ENCODE measurements around the gene MAT2A. TPM values are rescaled to one million over a fixed set of nuclear protein-coding genes. Genes with fewer than 3 reads are reported as not detected.

The MAT2A gene
- total and polyA plus RNA-seq, 2 donors (not counting 1 experiment from before 2014, with no cell fraction given): 133 to 177 TPM

DNA sequence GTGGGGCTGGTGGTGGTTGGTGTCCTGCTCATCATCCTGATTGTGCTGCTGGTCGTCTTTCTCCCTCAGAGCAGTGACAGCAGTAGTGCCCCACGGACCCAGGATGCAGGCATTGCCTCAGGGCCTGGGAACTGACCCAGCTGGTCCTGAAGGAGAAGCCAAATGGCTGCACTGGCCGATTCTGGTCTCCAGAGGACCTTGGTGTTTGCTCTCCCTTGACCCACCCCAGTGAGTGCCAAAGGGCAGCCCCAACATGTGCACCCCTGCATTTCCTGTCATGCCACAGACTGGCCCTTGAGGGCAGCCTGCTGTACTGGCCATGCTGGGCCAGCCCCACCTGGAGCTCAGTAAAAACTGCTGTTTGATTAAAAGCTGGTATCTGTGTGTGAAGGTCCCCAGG is 54.1 kb downstream of the MAT2A start:
- intact Hi-C loops (cut with micrococcal nuclease): no loop called here
- POLR2A ChIA-PET: no interaction called here
- no peak for ATAC-seq (ENCODE audit: low read depth)
- no peak overlapping the region for H3K27ac Mint-ChIP-seq
- Histone ChIP-seq H3K4me1 (ENCODE audit: control insufficient read depth in 2 of 2, insufficient read depth in 2 of 2, low read length in 2 of 2) (peaks cover 17 to 28% of the 10 kb centered on the region in 2 donors), H2AFZ (ENCODE audit: insufficient read depth, low read depth, low read length, poor library complexity, severe bottlenecking) (no peak overlapping the region), H3K9ac (ENCODE audit: low read length) (no peak overlapping the region), H3K4me3 (ENCODE audit: control extremely low read depth in 1 of 5, extremely low read depth in 1 of 5, insufficient read depth in 1 of 5, low read depth in 2 of 5, low read length in 4 of 5) (no peak overlapping the region), H4K20me1 (ENCODE audit: control insufficient read depth, insufficient read depth, low read length, poor library complexity, severe bottlenecking) (peaks cover 14% of the 10 kb centered on the region), H3K27me3 (replicated peaks in 1 of 4; ENCODE audit: control extremely low read depth in 1 of 4, control insufficient read depth in 3 of 4, insufficient read depth in 4 of 4, low read length in 3 of 4) (no peaks in the 10 kb centered on the region), H3K79me2 (ENCODE audit: control insufficient read depth, insufficient read depth, low read length) (peaks cover 45% of the 10 kb centered on the region), H3K36me3 (replicated peaks in 1 of 2; ENCODE audit: control extremely low read depth in 1 of 2, control insufficient read depth in 1 of 2, extremely low read depth in 1 of 2, insufficient read depth in 2 of 2, low read length in 1 of 2) (peaks cover 0 to 14% of the 10 kb centered on the region in 2 experiments), H3K27ac (ENCODE audit: low read length in 2 of 2) (no peak overlapping the region), H3K4me2 (replicated peaks; ENCODE audit: low read depth, low read length, poor library complexity, severe bottlenecking) (no peak overlapping the region), H3K9me3 (ENCODE audit: control extremely low read depth in 1 of 3, control insufficient read depth in 2 of 3, insufficient read depth in 1 of 3, low read length in 2 of 3) (no peaks in the 10 kb centered on the region)
- TF ChIP-seq, protein P1, sequence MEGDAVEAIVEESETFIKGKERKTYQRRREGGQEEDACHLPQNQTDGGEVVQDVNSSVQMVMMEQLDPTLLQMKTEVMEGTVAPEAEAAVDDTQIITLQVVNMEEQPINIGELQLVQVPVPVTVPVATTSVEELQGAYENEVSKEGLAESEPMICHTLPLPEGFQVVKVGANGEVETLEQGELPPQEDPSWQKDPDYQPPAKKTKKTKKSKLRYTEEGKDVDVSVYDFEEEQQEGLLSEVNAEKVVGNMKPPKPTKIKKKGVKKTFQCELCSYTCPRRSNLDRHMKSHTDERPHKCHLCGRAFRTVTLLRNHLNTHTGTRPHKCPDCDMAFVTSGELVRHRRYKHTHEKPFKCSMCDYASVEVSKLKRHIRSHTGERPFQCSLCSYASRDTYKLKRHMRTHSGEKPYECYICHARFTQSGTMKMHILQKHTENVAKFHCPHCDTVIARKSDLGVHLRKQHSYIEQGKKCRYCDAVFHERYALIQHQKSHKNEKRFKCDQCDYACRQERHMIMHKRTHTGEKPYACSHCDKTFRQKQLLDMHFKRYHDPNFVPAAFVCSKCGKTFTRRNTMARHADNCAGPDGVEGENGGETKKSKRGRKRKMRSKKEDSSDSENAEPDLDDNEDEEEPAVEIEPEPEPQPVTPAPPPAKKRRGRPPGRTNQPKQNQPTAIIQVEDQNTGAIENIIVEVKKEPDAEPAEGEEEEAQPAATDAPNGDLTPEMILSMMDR (IDR thresholded peaks at IDR 0.05): no peak
- no peak overlapping the region for H3K4me3 Mint-ChIP-seq
- no peaks in the 10 kb centered on the region for H3K9me3 Mint-ChIP-seq (ENCODE audit: insufficient read depth)
- H3K4me1 Mint-ChIP-seq: peaks cover 36% of the 10 kb centered on the region
- CTCF ChIA-PET: no interaction called here
- DNase-seq: no peak
- no peaks in the 10 kb centered on the region for H3K27me3 Mint-ChIP-seq
- 92% methylated on average over 3 of the region's 3 CpGs for WGBS (ENCODE audit: insufficient coverage)

Small RNA genes within 50 kb of the gene (small RNA-seq; reads per million reads assigned to genes)
- not detected for gene RN7SL126P (ENCODE audit: insufficient read length, low read depth, low replicate concordance)

Other genes starting within 250 kb of the MAT2A start
- gene TGOLN2, start 211.2 kb upstream of the MAT2A start, total RNA-seq: 172 and 181 TPM in 2 replicates
- gene TGOLN2, start 211.2 kb upstream of the MAT2A start, polyA plus RNA-seq: 106 and 122 TPM in 2 replicates
- gene RETSAT, start 184.6 kb upstream of the MAT2A start, total RNA-seq: 23.8 and 28.1 TPM in 2 replicates
- 9.9 and 13.0 TPM in 2 replicates for gene RETSAT, start 184.6 kb upstream of the MAT2A start, polyA plus RNA-seq
- 34.0 and 34.3 TPM in 2 replicates for gene ELMOD3, start 184.4 kb upstream of the MAT2A start, total RNA-seq
- gene ELMOD3, start 184.4 kb upstream of the MAT2A start, polyA plus RNA-seq: 51.8 and 57.6 TPM in 2 replicates
- 179 and 210 TPM in 2 replicates for gene CAPG, start 128.8 kb upstream of the MAT2A start, total RNA-seq
- 133 and 158 TPM in 2 replicates for gene CAPG, start 128.8 kb upstream of the MAT2A start, polyA plus RNA-seq
- 1.1 and 1.6 TPM in 2 replicates for gene SH2D6, start 120.5 kb upstream of the MAT2A start, total RNA-seq
- gene SH2D6, start 120.5 kb upstream of the MAT2A start, polyA plus RNA-seq: 0.27 TPM in 1 of 2 replicates, not detected in the other
- gene GGCX, start 22.3 kb downstream of the MAT2A start, total RNA-seq: 33.0 and 36.8 TPM in 2 replicates
- gene GGCX, start 22.3 kb downstream of the MAT2A start, polyA plus RNA-seq: 23.5 and 28.8 TPM in 2 replicates
- 73.1 and 73.8 TPM in 2 replicates for gene VAMP8, start 38.4 kb downstream of the MAT2A start, total RNA-seq
- 68.7 and 96.6 TPM in 2 replicates for gene VAMP8, start 38.4 kb downstream of the MAT2A start, polyA plus RNA-seq
- gene VAMP5, start 45.3 kb downstream of the MAT2A start, total RNA-seq: 10.9 and 16.9 TPM in 2 replicates
- gene VAMP5, start 45.3 kb downstream of the MAT2A start, polyA plus RNA-seq: 18.0 and 28.6 TPM in 2 replicates
- 67.3 and 76.6 TPM in 2 replicates for gene RNF181, start 56.6 kb downstream of the MAT2A start, total RNA-seq
- 112 and 151 TPM in 2 replicates for gene RNF181, start 56.6 kb downstream of the MAT2A start, polyA plus RNA-seq
- 23.0 and 23.1 TPM in 2 replicates for gene TMEM150A, start 63.5 kb downstream of the MAT2A start, total RNA-seq
- gene TMEM150A, start 63.5 kb downstream of the MAT2A start, polyA plus RNA-seq: 18.3 and 26.4 TPM in 2 replicates
- 82.4 and 90.1 TPM in 2 replicates for gene C2orf68, start 72.9 kb downstream of the MAT2A start, total RNA-seq
- 24.9 and 30.5 TPM in 2 replicates for gene C2orf68, start 72.9 kb downstream of the MAT2A start, polyA plus RNA-seq
- 51.5 and 57.2 TPM in 2 replicates for gene USP39, start 77.0 kb downstream of the MAT2A start, total RNA-seq
- gene USP39, start 77.0 kb downstream of the MAT2A start, polyA plus RNA-seq: 61.1 and 67.1 TPM in 2 replicates
- gene SFTPB, start 129.0 kb downstream of the MAT2A start, total RNA-seq: not detected in 2 replicates
- not detected in 2 replicates for gene SFTPB, start 129.0 kb downstream of the MAT2A start, polyA plus RNA-seq
- 4.2 and 4.3 TPM in 2 replicates for gene GNLY, start 155.2 kb downstream of the MAT2A start, total RNA-seq
- gene GNLY, start 155.2 kb downstream of the MAT2A start, polyA plus RNA-seq: 3.9 and 18.1 TPM in 2 replicates
- gene ATOH8, start 214.8 kb downstream of the MAT2A start, total RNA-seq: not detected in 2 replicates
- gene ATOH8, start 214.8 kb downstream of the MAT2A start, polyA plus RNA-seq: not detected in 2 replicates

Measured in B cell (primary cell).